Neuron (in vitro differentiated cells): Measurements from ENCODE around the gene KLF15.

Source experiments
- H2AFZ ChIP-seq: one replicate; pipeline ENCODE4 v1.6.1; 2013; ENCODE audit warnings: low read depth, mild to moderate bottlenecking, inconsistent platforms, low read length, moderate library complexity
- H3K27me3 ChIP-seq: one replicate; pipeline ENCODE4 v1.6.1; 2013; ENCODE audit warnings: low read length; ENCODE audit not compliant: insufficient read depth
- H3K36me3 ChIP-seq: one replicate; pipeline ENCODE4 v1.6.1; 2013; ENCODE audit warnings: low read length; ENCODE audit not compliant: insufficient read depth
- H3K4me1 ChIP-seq: one replicate; pipeline ENCODE4 v1.6.1; 2013; ENCODE audit warnings: low read length; ENCODE audit not compliant: insufficient read depth
- H3K4me3 ChIP-seq: 2 replicates; pipeline ENCODE4 v1.5.1; 2013; ENCODE audit warnings: mild to moderate bottlenecking, low read length, moderate library complexity
- H3K9me3 ChIP-seq: one replicate; pipeline ENCODE4 v1.6.1; 2013; ENCODE audit warnings: low read length

KLF15 gene

GRCh38 chr3:126329927-126330725 lies 27.1 kb downstream of the KLF15 start:
- Histone ChIP-seq H3K36me3 (no peaks in the 10 kb centered on the region), H3K4me3 (no peak overlapping the region), H2AFZ (no peak overlapping the region), H3K27me3 (no peaks in the 10 kb centered on the region), H3K4me1 (no peaks in the 10 kb centered on the region), H3K9me3 (peaks cover 17% of the 10 kb centered on the region)

- no peaks in the 10 kb centered on the region for H3K36me3 ChIP-seq
- no peaks in the 10 kb centered on the region for H3K27me3 ChIP-seq
- no peak overlapping the region for H3K4me3 ChIP-seq
- no peaks in the 10 kb centered on the region for H3K4me1 ChIP-seq
- no peak overlapping the region for H2AFZ ChIP-seq
- peaks cover 17% of the 10 kb centered on the region for H3K9me3 ChIP-seq
These were observed 30.6 kb downstream of the KLF15 start for GRCh38 chr3:126326629-126327028.

- H3K9me3 ChIP-seq: peaks cover 6% of the 10 kb centered on the region
- peaks cover 3% of the 10 kb centered on the region for H3K27me3 ChIP-seq
- no peaks in the 10 kb centered on the region for H3K4me1 ChIP-seq
- H3K36me3 ChIP-seq: no peaks in the 10 kb centered on the region
- H3K4me3 ChIP-seq: no peak overlapping the region
- no peak overlapping the region for H2AFZ ChIP-seq
These were observed 34.8 kb downstream of the KLF15 start for GRCh38 chr3:126322181-126322967.

- no peaks in the 10 kb centered on the region for H3K36me3 ChIP-seq
- peaks cover 3% of the 10 kb centered on the region for H3K27me3 ChIP-seq
- H3K4me1 ChIP-seq: no peaks in the 10 kb centered on the region
- no peak overlapping the region for H3K4me3 ChIP-seq
- no peak overlapping the region for H2AFZ ChIP-seq
- H3K9me3 ChIP-seq: peaks cover 2% of the 10 kb centered on the region
These were observed 35.7 kb downstream of the KLF15 start for GRCh38 chr3:126321490-126321889.

- peaks cover 3% of the 10 kb centered on the region for H3K27me3 ChIP-seq
- peaks cover 2% of the 10 kb centered on the region for H3K4me1 ChIP-seq
- no peaks in the 10 kb centered on the region for H3K9me3 ChIP-seq
- H3K36me3 ChIP-seq: no peaks in the 10 kb centered on the region
- no peak overlapping the region for H2AFZ ChIP-seq
- H3K4me3 ChIP-seq: no peak overlapping the region
These were observed 36.5 kb downstream of the KLF15 start for GRCh38 chr3:126320517-126321293.

- Histone ChIP-seq H3K9me3 (no peaks in the 10 kb centered on the region), H3K4me1 (peaks cover 5% of the 10 kb centered on the region), H3K27me3 (peaks cover 3% of the 10 kb centered on the region)
These were observed 37.4 kb downstream of the KLF15 start for GRCh38 chr3:126319701-126320295.

GRCh38 chr3:126317029-126317996 lies 39.9 kb downstream of the KLF15 start:
- Histone ChIP-seq H2AFZ (no peak overlapping the region), H3K9me3 (peaks cover 3% of the 10 kb centered on the region), H3K4me3 (no peak overlapping the region), H3K36me3 (no peaks in the 10 kb centered on the region), H3K27me3 (peaks cover 3% of the 10 kb centered on the region), H3K4me1 (peaks cover 5% of the 10 kb centered on the region)

More at GRCh38 chr3:126319701-126320295, 37.4 kb downstream of the KLF15 start:
- Histone ChIP-seq H3K4me3 (no peak overlapping the region), H3K36me3 (no peaks in the 10 kb centered on the region), H2AFZ (no peak overlapping the region)

GRCh38 chr3:126316501-126316939 lies 40.7 kb downstream of the KLF15 start:
- Histone ChIP-seq H3K4me1 (peaks cover 5% of the 10 kb centered on the region), H3K4me3 (no peak overlapping the region), H3K36me3 (no peaks in the 10 kb centered on the region), H3K9me3 (peaks cover 3% of the 10 kb centered on the region), H3K27me3 (peaks cover 3% of the 10 kb centered on the region), H2AFZ (no peak overlapping the region)

GRCh38 chr3:126316031-126316461 lies 41.2 kb downstream of the KLF15 start:
- Histone ChIP-seq H3K9me3 (peaks cover 3% of the 10 kb centered on the region), H3K27me3 (peaks cover 3% of the 10 kb centered on the region), H3K4me1 (peaks cover 5% of the 10 kb centered on the region), H2AFZ (no peak overlapping the region), H3K36me3 (no peaks in the 10 kb centered on the region), H3K4me3 (no peak overlapping the region)

- Histone ChIP-seq H3K36me3 (no peaks in the 10 kb centered on the region), H3K27me3 (no peaks in the 10 kb centered on the region), H3K4me1 (peaks cover 5% of the 10 kb centered on the region), H3K9me3 (peaks cover 3% of the 10 kb centered on the region), H3K4me3 (no peak overlapping the region), H2AFZ (no peak overlapping the region)
These were observed 42.2 kb downstream of the KLF15 start for GRCh38 chr3:126314790-126315658.

- H2AFZ ChIP-seq: no peak overlapping the region
- no peaks in the 10 kb centered on the region for H3K36me3 ChIP-seq
- H3K4me3 ChIP-seq: no peak overlapping the region
- H3K9me3 ChIP-seq: peaks cover 3% of the 10 kb centered on the region
- no peaks in the 10 kb centered on the region for H3K27me3 ChIP-seq
- peaks cover 5% of the 10 kb centered on the region for H3K4me1 ChIP-seq
These were observed 42.9 kb downstream of the KLF15 start for GRCh38 chr3:126314305-126314789.
